HL-60 (cell line): Measurements from ENCODE around the gene CDH2.

Experiments used
- DNase-seq, 2 experiments: peaks; one replicate each; pipeline ENCODE4 v3.0.0-alpha.2; 2010 to 2020; ENCODE audit warnings: low read depth in 1 of 2, low spot score in 1 of 2
- H3K27ac ChIP-seq: fragments of 250-450 bp; sonication (Bioruptor Pico); replicated peaks from 2 replicates; pipeline ENCODE4 v1.5.1; 2020; ENCODE audit warnings: mild to moderate bottlenecking, moderate library complexity
- H3K27me3 ChIP-seq: fragments of 250-450 bp; sonication (Bioruptor Pico); 2 replicates; pipeline ENCODE4 v1.5.1; 2021; ENCODE audit warnings: mild to moderate bottlenecking, moderate library complexity; ENCODE audit not compliant: insufficient read depth, poor library complexity, severe bottlenecking
- H3K4me3 ChIP-seq: replicated peaks from 2 replicates; pipeline ENCODE4 v1.5.1; 2011; ENCODE audit warnings: mild to moderate bottlenecking, control low read depth, low read length; ENCODE audit not compliant: insufficient read depth
- CTCF ChIP-seq: IDR thresholded peaks from one replicate; pipeline ENCODE4 v1.5.1; 2011; ENCODE audit warnings: low read length, control low read depth, inconsistent platforms; ENCODE audit not compliant: insufficient read depth
- GABPA ChIP-seq: IDR thresholded peaks from 2 replicates; pipeline ENCODE4 v1.6.1; 2012; ENCODE audit warnings: low read depth
- POLR2AphosphoS5 ChIP-seq: IDR thresholded peaks from 2 replicates; pipeline ENCODE4 v1.6.1; 2012; ENCODE audit warnings: low read depth
- REST ChIP-seq: IDR thresholded peaks from 2 replicates; pipeline ENCODE4 v1.6.1; 2012; ENCODE audit warnings: low read depth; ENCODE audit not compliant: insufficient replicate concordance
- SPI1 ChIP-seq: IDR thresholded peaks from 2 replicates; pipeline ENCODE4 v1.6.1; 2012; ENCODE audit warnings: low read depth, mild to moderate bottlenecking, borderline replicate concordance

Gene CDH2

GRCh38 chr18:27970321-27970720, 206.6 kb downstream of the CDH2 start:
- Histone ChIP-seq H3K4me3 (no peak overlapping the region), H3K27me3 (no peaks in the 10 kb centered on the region), H3K27ac (no peak overlapping the region)
- no peak for DNase-seq
- no peak for TF ChIP-seq CTCF
- no peak for TF ChIP-seq GABPA
- no peak for TF ChIP-seq SPI1
- TF ChIP-seq REST = no peak
- TF ChIP-seq POLR2AphosphoS5 = no peak

GRCh38 chr18:27969206-27969605, 207.7 kb downstream of the CDH2 start:
- Histone ChIP-seq H3K4me3 (no peak overlapping the region), H3K27ac (no peak overlapping the region), H3K27me3 (no peaks in the 10 kb centered on the region)
- no peak for DNase-seq
- TF ChIP-seq GABPA = no peak
- no peak for TF ChIP-seq REST
- no peak for TF ChIP-seq CTCF
- TF ChIP-seq POLR2AphosphoS5 = no peak
- TF ChIP-seq SPI1 = no peak

- no peak overlapping the region for H3K27ac ChIP-seq
- DNase-seq = no peak
- TF ChIP-seq GABPA (no peak), POLR2AphosphoS5 (no peak), REST (no peak), SPI1 (no peak), CTCF (no peak)
- H3K4me3 ChIP-seq = no peak overlapping the region
- H3K27me3 ChIP-seq = no peaks in the 10 kb centered on the region
Measured at GRCh38 chr18:27967913-27968824, 208.8 kb downstream of the CDH2 start.
